Prostate gland (tissue), 2 donors: ENCODE data around the gene PIH1D1. TPM values are rescaled to one million over a fixed set of nuclear protein-coding genes. Genes with fewer than 3 reads are reported as not detected.

Experiments used
- DNase-seq: peaks from one replicate; pipeline ENCODE4 v3.0.0-alpha.2; 2019; ENCODE audit warnings: low spot score
- H3K27ac ChIP-seq, 2 donors: fragments of 200-600 bp; sonication (generic); 2 replicates each; pipeline ENCODE4 v1.5.1; 2017 to 2019
- H3K27me3 ChIP-seq: fragments of 200-600 bp; sonication (generic); replicated peaks from 2 replicates; pipeline ENCODE4 v1.5.1; 2019; ENCODE audit not compliant: insufficient read depth
- H3K36me3 ChIP-seq, 2 donors: fragments of 200-600 bp; sonication (generic); 1 replicate in 1 of 2; 2 replicates in 1 of 2; pipeline versions ENCODE4 v1.5.1 to v1.8.1; 2017 to 2019
- H3K4me1 ChIP-seq: fragments of 200-600 bp; sonication (generic); replicated peaks from 2 replicates; pipeline ENCODE4 v1.5.1; 2019
- H3K4me3 ChIP-seq, 2 donors: fragments of 200-600 bp; sonication (generic); 2 replicates each; pipeline ENCODE4 v1.5.1; 2017 to 2019
- H3K9me3 ChIP-seq: fragments of 200-600 bp; sonication (generic); 2 replicates; pipeline ENCODE4 v1.5.1; 2017
- POLR2A ChIP-seq: fragments of 450-650 bp; IDR thresholded peaks from one replicate; pipeline ENCODE4 v1.6.1; 2016; ENCODE audit warnings: antibody characterized with exemption, mild to moderate bottlenecking
- POLR2AphosphoS5 ChIP-seq: sonication (generic); formaldehyde crosslinking; IDR thresholded peaks from one replicate; pipeline ENCODE4 v1.6.1; 2017; ENCODE audit warnings: antibody characterized with exemption
- WGBS: methylation state at CpG from one replicate; pipeline ENCODE4 v1.1.5; 2018; 5-methylcytosine and 5-hydroxymethylcytosine counted together
- intact Hi-C: fragments of 100-400 bp; cut with DNase I; formaldehyde crosslinking; loops from one replicate; pipeline ENCODE4 v1.14.2; 2022
- total RNA-seq, 2 donors: library from RNA; depleted of rRNA; stranded (reverse); fragments of >200 nt; gene quantifications; one replicate each; pipeline ENCODE4 v1.1.0, GENCODE V29; 2016
- TF ChIP-seq, protein P1 (sequence below), 4 experiments: fragments of 200-600 bp in 2 of 4; fragments of 450-650 bp in 2 of 4; sonication (generic) in 2 of 4; IDR thresholded peaks; 1 replicate in 3 of 4; 2 replicates in 1 of 4; pipeline ENCODE4 v1.5.1; 2016 to 2019; ENCODE audit warnings: antibody characterized with exemption in 4 of 4, mild to moderate bottlenecking in 2 of 4, moderate library complexity in 2 of 4

The PIH1D1 gene
- total RNA-seq, 2 donors from 2014 or later, result 93.0 to 123 TPM

- Histone ChIP-seq H3K4me1 (no peaks in the 10 kb centered on the region), H3K4me3 (peak overlapping the region; percentile 64 to 89), H3K36me3 (peaks cover 10 to 14% of the 10 kb centered on the region in 2 donors), H3K27ac (peak overlapping the region; percentile 91 to 93), H3K27me3 (no peaks in the 10 kb centered on the region), H3K9me3 (no peaks in the 10 kb centered on the region)
- TF ChIP-seq POLR2A (peak; percentile 37), POLR2AphosphoS5 (peak; percentile 63)
- TF ChIP-seq, protein P1, sequence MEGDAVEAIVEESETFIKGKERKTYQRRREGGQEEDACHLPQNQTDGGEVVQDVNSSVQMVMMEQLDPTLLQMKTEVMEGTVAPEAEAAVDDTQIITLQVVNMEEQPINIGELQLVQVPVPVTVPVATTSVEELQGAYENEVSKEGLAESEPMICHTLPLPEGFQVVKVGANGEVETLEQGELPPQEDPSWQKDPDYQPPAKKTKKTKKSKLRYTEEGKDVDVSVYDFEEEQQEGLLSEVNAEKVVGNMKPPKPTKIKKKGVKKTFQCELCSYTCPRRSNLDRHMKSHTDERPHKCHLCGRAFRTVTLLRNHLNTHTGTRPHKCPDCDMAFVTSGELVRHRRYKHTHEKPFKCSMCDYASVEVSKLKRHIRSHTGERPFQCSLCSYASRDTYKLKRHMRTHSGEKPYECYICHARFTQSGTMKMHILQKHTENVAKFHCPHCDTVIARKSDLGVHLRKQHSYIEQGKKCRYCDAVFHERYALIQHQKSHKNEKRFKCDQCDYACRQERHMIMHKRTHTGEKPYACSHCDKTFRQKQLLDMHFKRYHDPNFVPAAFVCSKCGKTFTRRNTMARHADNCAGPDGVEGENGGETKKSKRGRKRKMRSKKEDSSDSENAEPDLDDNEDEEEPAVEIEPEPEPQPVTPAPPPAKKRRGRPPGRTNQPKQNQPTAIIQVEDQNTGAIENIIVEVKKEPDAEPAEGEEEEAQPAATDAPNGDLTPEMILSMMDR (IDR thresholded peaks at IDR 0.05), result no peak
- no peak for DNase-seq
- WGBS, result 17% methylated on average over 22 of the region's 22 CpGs
- intact Hi-C loops, result no loop called here
These were observed 45.6 kb upstream of the PIH1D1 start for GRCh38 chr19:49497047-49497788.

- 0% methylated on average over 11 of the region's 11 CpGs for WGBS
- H3K27me3 ChIP-seq, result no peaks in the 10 kb centered on the region
- H3K36me3 ChIP-seq, result peaks cover 16 to 21% of the 10 kb centered on the region in 2 donors
- H3K9me3 ChIP-seq, result no peaks in the 10 kb centered on the region
- intact Hi-C loops, result loop anchor here (1.0 kb wide), 1 partner anchor 9 kb away; the partner anchor contains the start of gene RPL13A
- H3K27ac ChIP-seq, result peak overlapping the region; percentile 91 to 93
- TF ChIP-seq POLR2A (no peak), POLR2AphosphoS5 (no peak)
- TF ChIP-seq, protein P1 (IDR thresholded peaks at IDR 0.05), result peak in 1 of 4 experiments; percentile 1
- DNase-seq, result no peak
- H3K4me1 ChIP-seq, result no peaks in the 10 kb centered on the region
- H3K4me3 ChIP-seq, result peak overlapping the region; percentile 64 to 89
These were observed 45.0 kb upstream of the PIH1D1 start for GRCh38 chr19:49496574-49497008.

DNA sequence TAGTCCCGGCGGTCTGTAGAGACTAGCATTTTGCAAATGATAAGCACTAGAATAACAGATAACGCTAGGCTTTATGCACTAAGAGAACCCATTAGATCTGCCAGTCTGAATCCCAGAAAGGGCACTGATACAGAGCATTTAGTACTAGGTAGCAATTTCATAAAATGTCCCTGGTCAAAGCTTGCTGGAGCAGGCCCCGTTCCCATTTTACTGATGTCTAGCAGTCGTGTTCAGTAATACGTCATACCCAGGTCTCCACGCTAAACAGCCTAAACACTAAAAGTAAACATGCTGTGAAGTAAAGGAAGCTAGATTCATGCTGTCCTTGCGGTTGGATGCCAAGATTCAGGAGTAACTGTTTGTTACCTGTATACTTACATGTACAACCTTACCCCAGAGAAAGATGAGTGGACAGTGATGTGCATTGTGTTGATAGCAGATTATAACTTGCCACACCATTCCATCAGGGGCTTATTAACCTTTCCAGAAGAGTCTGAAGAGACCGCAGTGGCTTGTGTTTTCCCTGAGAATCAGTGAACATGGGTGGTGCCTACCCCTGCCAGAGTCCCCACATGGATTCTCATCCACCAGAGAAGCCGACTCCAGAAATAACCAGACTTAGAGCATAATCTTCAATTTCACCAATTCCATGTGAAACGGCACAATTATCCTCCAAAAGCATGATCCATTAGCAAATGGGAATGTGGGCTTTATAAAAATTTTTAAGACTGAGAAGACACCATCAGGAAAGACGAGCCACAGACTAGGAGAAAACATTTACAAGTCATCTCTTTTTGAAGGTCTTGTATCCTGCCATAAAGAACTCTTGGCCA is 41.2 kb upstream of the PIH1D1 start:
- WGBS, result 59% methylated on average over 12 of the region's 12 CpGs
- intact Hi-C loops, result no loop called here
- TF ChIP-seq POLR2AphosphoS5 (no peak), POLR2A (no peak)
- TF ChIP-seq, protein P1 (IDR thresholded peaks at IDR 0.05), result no peak
- H3K9me3 ChIP-seq, result no peaks in the 10 kb centered on the region
- H3K27ac ChIP-seq, result no peak overlapping the region
- H3K36me3 ChIP-seq, result peaks cover 26 to 31% of the 10 kb centered on the region in 2 donors
- peaks cover 17% of the 10 kb centered on the region for H3K4me1 ChIP-seq
- H3K27me3 ChIP-seq, result no peaks in the 10 kb centered on the region
- H3K4me3 ChIP-seq, result no peak overlapping the region
- no peak for DNase-seq

DNA sequence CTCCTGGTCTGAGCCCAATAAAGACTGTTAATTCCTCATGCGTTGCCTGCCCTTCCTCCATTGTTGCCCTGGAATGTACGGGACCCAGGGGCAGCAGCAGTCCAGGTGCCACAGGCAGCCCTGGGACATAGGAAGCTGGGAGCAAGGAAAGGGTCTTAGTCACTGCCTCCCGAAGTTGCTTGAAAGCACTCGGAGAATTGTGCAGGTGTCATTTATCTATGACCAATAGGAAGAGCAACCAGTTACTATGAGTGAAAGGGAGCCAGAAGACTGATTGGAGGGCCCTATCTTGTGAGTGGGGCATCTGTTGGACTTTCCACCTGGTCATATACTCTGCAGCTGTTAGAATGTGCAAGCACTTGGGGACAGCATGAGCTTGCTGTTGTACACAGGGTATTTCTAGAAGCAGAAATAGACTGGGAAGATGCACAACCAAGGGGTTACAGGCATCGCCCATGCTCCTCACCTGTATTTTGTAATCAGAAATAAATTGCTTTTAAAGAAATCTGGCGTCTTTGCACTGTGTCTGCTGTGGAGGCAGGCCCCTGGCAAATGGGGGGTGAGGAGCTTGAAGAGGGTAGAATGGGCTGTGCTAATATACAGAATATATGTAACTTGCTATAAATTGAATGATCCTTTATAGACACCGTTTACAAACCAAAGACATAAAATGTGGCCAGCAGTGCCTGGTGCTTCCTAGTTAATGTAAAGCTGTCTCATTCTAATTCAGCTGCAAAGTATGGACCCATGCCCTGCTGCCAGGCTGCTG is 40.4 kb upstream of the PIH1D1 start:
- Histone ChIP-seq H3K4me1 (peaks cover 17% of the 10 kb centered on the region), H3K27me3 (no peaks in the 10 kb centered on the region)
- intact Hi-C loops, result no loop called here

More for the DNA sequence above, 40.4 kb upstream of the PIH1D1 start:
- no peaks in the 10 kb centered on the region for H3K9me3 ChIP-seq
- no peak overlapping the region for H3K27ac ChIP-seq
- H3K4me3 ChIP-seq, result no peak overlapping the region
- WGBS, result 61% methylated on average over 7 of the region's 7 CpGs
- DNase-seq, result no peak
- TF ChIP-seq POLR2A (no peak), POLR2AphosphoS5 (no peak)
- TF ChIP-seq, protein P1 (IDR thresholded peaks at IDR 0.05), result no peak
- peaks cover 23 to 26% of the 10 kb centered on the region in 2 donors for H3K36me3 ChIP-seq
